Dermis microvascular lymphatic vessel endothelial cell (primary cell): ENCODE measurements around the gene RTN4IP1. TPM values are rescaled to one million over a fixed set of nuclear protein-coding genes. Genes with fewer than 3 reads are reported as not detected.
"Not testable (repeated sequence)": the region's sequence is repeated elsewhere in the genome, so short reads cannot be mapped to it uniquely, and the experiment has no call there.

Experiments used
- DNase-seq, 2 donors: peaks; one replicate each; pipeline versions ENCODE4 v3.0.0 to v3.0.0-alpha.2; 2010; ENCODE audit warnings: low read depth in 2 of 2
- total RNA-seq: library from RNA; depleted of rRNA; stranded (reverse); fragments of >200 nt; gene quantifications from 2 replicates; pipeline ENCODE4 v1.2.1, GENCODE V29; 2014

RTN4IP1 gene
- total RNA-seq, 1 donor from 2014 or later, result 3.6 TPM

- no peak for DNase-seq
Observed at GRCh38 chr6:106581468-106581867, 47.8 kb downstream of the RTN4IP1 start.

- peak; percentile 63 to 65 for DNase-seq
Observed at GRCh38 chr6:106579281-106579680, 50.0 kb downstream of the RTN4IP1 start.

- peak; percentile 87 to 89 for DNase-seq
Observed at GRCh38 chr6:106574741-106575458, 54.4 kb downstream of the RTN4IP1 start.

GRCh38 chr6:106572875-106573585, 56.3 kb downstream of the RTN4IP1 start:
- DNase-seq, result no peak

GRCh38 chr6:106572436-106572835, 56.9 kb downstream of the RTN4IP1 start:
- DNase-seq, result no peak

- DNase-seq, result no peak
Observed at GRCh38 chr6:106569428-106569827, 59.9 kb downstream of the RTN4IP1 start.

- DNase-seq, result no peak
Observed at GRCh38 chr6:106568530-106568929, 60.8 kb downstream of the RTN4IP1 start.

GRCh38 chr6:106564476-106564875, 64.8 kb downstream of the RTN4IP1 start:
- DNase-seq, result no peak

- no peak for DNase-seq
Observed at GRCh38 chr6:106563614-106564013, 65.7 kb downstream of the RTN4IP1 start.

- DNase-seq, result no peak
Observed at GRCh38 chr6:106561686-106562405, 67.5 kb downstream of the RTN4IP1 start.

- no peak for DNase-seq
Observed at GRCh38 chr6:106560996-106561685, 68.2 kb downstream of the RTN4IP1 start.

- not testable (repeated sequence) for DNase-seq
Observed at GRCh38 chr6:106559659-106560058, 69.6 kb downstream of the RTN4IP1 start.

- no peak for DNase-seq
Observed at GRCh38 chr6:106558364-106558763, 70.9 kb downstream of the RTN4IP1 start.

- DNase-seq, result peak; percentile 6 to 17
Observed at GRCh38 chr6:106557837-106558236, 71.5 kb downstream of the RTN4IP1 start.

- peak; percentile 26 to 61 for DNase-seq
Observed at GRCh38 chr6:106556368-106556960, 72.8 kb downstream of the RTN4IP1 start.

GRCh38 chr6:106555767-106556166, 73.5 kb downstream of the RTN4IP1 start:
- DNase-seq, result no peak

- DNase-seq, result no peak
Observed at GRCh38 chr6:106553440-106553839, 75.9 kb downstream of the RTN4IP1 start.

GRCh38 chr6:106551155-106551554, 78.1 kb downstream of the RTN4IP1 start:
- no peak for DNase-seq

- DNase-seq, result no peak
Observed at GRCh38 chr6:106549521-106549920, 79.8 kb downstream of the RTN4IP1 start.

GRCh38 chr6:106548926-106549455, 80.3 kb downstream of the RTN4IP1 start:
- not testable (repeated sequence) for DNase-seq
